Activated gamma-delta T cell (primary cell): ENCODE data around the gene L3MBTL1.
"Not testable (repeated sequence)": the region's sequence is repeated elsewhere in the genome, so short reads cannot be mapped to it uniquely, and the experiment has no call there.

ENCODE experiments used
- DNase-seq: peaks from one replicate; lab custom pipeline; 2025; lab: John Stamatoyannopoulos, UW

Gene L3MBTL1

GRCh38 chr20:43559147-43559987, 51.9 kb downstream of the L3MBTL1 start:
- DNase-seq: no peak

- DNase-seq: no peak
Observed at GRCh38 chr20:43560974-43561373, 53.5 kb downstream of the L3MBTL1 start.

- DNase-seq: no peak
Observed at GRCh38 chr20:43563429-43563828, 55.9 kb downstream of the L3MBTL1 start.

- no peak for DNase-seq
Observed at GRCh38 chr20:43563991-43564390, 56.5 kb downstream of the L3MBTL1 start.

GRCh38 chr20:43564455-43564854, 57.0 kb downstream of the L3MBTL1 start:
- no peak for DNase-seq

GRCh38 chr20:43564993-43565757, 57.7 kb downstream of the L3MBTL1 start:
- DNase-seq: no peak

- no peak for DNase-seq
Observed at GRCh38 chr20:43565758-43566104, 58.2 kb downstream of the L3MBTL1 start.

GRCh38 chr20:43567477-43567876, 60.0 kb downstream of the L3MBTL1 start:
- no peak for DNase-seq

GRCh38 chr20:43568706-43569105, 61.2 kb downstream of the L3MBTL1 start:
- no peak for DNase-seq

GRCh38 chr20:43569282-43569681, 61.8 kb downstream of the L3MBTL1 start:
- no peak for DNase-seq

GRCh38 chr20:43570496-43570895, 63.0 kb downstream of the L3MBTL1 start:
- DNase-seq: no peak

GRCh38 chr20:43571310-43571709, 63.8 kb downstream of the L3MBTL1 start:
- DNase-seq: no peak

- no peak for DNase-seq
Observed at GRCh38 chr20:43571771-43572170, 64.3 kb downstream of the L3MBTL1 start.

GRCh38 chr20:43572891-43573290, 65.4 kb downstream of the L3MBTL1 start:
- no peak for DNase-seq

GRCh38 chr20:43576108-43576507, 68.6 kb downstream of the L3MBTL1 start:
- DNase-seq: no peak

- DNase-seq: no peak
Observed at GRCh38 chr20:43579861-43580793, 72.6 kb downstream of the L3MBTL1 start.

- no peak for DNase-seq
Observed at GRCh38 chr20:43583133-43583864, 75.8 kb downstream of the L3MBTL1 start.

- DNase-seq: no peak
Observed at GRCh38 chr20:43583982-43584432, 76.5 kb downstream of the L3MBTL1 start.

GRCh38 chr20:43584448-43585136, 77.1 kb downstream of the L3MBTL1 start:
- DNase-seq: no peak

GRCh38 chr20:43586641-43587040, 79.1 kb downstream of the L3MBTL1 start:
- DNase-seq: no peak

GRCh38 chr20:43588526-43588925, 81.0 kb downstream of the L3MBTL1 start:
- not testable (repeated sequence) for DNase-seq
